ENCODE measurements around the gene SSBP3. TPM values are rescaled to one million over a fixed set of nuclear protein-coding genes. Genes with fewer than 3 reads are reported as not detected.

The SSBP3 gene
- total RNA-seq, 1 donor from 2014 or later: 19.7 TPM

GRCh38 chr1:54381524-54381923 is 24.7 kb downstream of the SSBP3 start:
- peaks cover 2% of the 10 kb centered on the region for H3K36me3 ChIP-seq (ENCODE audit: control insufficient read depth, insufficient read depth, low read length)
- TF ChIP-seq, protein P1, sequence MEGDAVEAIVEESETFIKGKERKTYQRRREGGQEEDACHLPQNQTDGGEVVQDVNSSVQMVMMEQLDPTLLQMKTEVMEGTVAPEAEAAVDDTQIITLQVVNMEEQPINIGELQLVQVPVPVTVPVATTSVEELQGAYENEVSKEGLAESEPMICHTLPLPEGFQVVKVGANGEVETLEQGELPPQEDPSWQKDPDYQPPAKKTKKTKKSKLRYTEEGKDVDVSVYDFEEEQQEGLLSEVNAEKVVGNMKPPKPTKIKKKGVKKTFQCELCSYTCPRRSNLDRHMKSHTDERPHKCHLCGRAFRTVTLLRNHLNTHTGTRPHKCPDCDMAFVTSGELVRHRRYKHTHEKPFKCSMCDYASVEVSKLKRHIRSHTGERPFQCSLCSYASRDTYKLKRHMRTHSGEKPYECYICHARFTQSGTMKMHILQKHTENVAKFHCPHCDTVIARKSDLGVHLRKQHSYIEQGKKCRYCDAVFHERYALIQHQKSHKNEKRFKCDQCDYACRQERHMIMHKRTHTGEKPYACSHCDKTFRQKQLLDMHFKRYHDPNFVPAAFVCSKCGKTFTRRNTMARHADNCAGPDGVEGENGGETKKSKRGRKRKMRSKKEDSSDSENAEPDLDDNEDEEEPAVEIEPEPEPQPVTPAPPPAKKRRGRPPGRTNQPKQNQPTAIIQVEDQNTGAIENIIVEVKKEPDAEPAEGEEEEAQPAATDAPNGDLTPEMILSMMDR (IDR thresholded peaks at IDR 0.05; ENCODE audit: insufficient read depth, low read length, poor library complexity, severe bottlenecking): no peak
- H3K27me3 ChIP-seq (ENCODE audit: control insufficient read depth, insufficient read depth, low read length): no peaks in the 10 kb centered on the region
- no peak for DNase-seq (ENCODE audit: low read depth)
- H3K4me3 ChIP-seq (ENCODE audit: low read depth, low read length): no peak overlapping the region

DNA sequence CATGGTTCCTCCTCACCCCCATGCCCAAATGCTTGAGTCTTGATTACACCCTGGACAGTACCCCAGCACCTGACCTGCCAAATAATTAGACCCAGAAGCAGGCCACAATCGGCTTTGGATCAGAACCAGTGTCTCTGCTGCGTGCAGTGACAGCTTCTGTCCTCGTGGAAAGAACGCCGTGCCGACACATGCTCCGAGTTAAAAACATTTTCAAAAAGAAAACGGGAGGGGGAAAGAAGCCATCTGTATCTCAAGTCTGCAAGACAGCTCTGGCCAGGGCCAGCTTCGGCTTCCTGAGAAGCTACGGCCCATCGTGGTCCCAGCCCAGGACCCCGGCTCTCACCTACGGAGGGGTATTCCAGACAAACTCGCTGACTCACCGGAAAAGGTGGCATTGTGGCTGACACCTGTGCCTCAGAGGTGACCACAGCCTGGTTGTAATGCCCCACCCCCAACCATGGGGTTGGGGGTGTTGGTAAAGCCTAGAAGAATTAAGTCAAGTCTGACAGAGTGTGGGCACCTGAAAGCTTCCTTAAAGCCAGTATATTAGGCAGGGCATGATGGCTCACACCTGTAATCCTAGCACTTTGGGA is 25.8 kb downstream of the SSBP3 start:
- H3K27me3 ChIP-seq (ENCODE audit: control insufficient read depth, insufficient read depth, low read length): no peaks in the 10 kb centered on the region
- no peak for DNase-seq (ENCODE audit: low read depth)
- no peak overlapping the region for H3K4me3 ChIP-seq (ENCODE audit: low read depth, low read length)
- H3K36me3 ChIP-seq (ENCODE audit: control insufficient read depth, insufficient read depth, low read length): peaks cover 2% of the 10 kb centered on the region
- TF ChIP-seq, protein P1 (IDR thresholded peaks at IDR 0.05; ENCODE audit: insufficient read depth, low read length, poor library complexity, severe bottlenecking): no peak

DNA sequence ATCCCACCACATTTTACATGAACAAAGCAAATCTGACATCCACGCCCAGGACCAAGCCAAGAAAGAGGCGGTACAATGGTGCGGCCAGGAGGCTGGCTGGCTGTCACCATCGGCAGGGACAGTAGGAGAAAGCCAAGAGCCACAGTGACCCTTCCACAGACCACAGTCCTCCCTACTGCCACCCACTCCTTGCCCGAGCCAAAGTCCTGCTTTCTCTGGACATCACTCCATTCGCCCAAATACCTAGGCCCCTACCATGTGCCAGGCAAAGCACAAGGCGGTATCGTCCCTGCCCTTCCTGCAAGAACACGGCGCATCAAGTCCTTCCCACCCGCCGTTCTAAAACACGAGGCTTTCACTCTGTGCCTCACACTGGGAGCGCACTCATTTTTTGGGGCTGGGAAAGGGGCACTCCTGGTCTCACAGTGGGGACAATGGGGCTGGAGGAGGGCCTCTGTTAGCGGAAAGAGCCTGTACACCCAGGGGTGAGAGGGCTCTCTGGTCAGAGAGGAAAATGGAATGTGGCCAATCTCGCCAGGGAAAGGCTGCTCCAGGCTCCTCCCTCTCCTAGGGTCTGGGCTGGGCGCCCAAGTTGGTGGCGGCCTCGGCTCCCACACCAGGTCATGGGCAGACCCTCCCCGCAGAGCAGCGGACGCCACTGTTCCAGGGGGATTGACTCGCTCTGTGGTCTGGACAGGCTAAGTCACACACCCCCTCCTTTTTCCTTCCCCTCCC is 26.5 kb downstream of the SSBP3 start:
- Histone ChIP-seq H3K27me3 (ENCODE audit: control insufficient read depth, insufficient read depth, low read length) (no peaks in the 10 kb centered on the region), H3K4me3 (ENCODE audit: low read depth, low read length) (no peak overlapping the region), H3K36me3 (ENCODE audit: control insufficient read depth, insufficient read depth, low read length) (peaks cover 2% of the 10 kb centered on the region)
- no peak for DNase-seq (ENCODE audit: low read depth)
- TF ChIP-seq, protein P1 (IDR thresholded peaks at IDR 0.05; ENCODE audit: insufficient read depth, low read length, poor library complexity, severe bottlenecking): no peak

DNA sequence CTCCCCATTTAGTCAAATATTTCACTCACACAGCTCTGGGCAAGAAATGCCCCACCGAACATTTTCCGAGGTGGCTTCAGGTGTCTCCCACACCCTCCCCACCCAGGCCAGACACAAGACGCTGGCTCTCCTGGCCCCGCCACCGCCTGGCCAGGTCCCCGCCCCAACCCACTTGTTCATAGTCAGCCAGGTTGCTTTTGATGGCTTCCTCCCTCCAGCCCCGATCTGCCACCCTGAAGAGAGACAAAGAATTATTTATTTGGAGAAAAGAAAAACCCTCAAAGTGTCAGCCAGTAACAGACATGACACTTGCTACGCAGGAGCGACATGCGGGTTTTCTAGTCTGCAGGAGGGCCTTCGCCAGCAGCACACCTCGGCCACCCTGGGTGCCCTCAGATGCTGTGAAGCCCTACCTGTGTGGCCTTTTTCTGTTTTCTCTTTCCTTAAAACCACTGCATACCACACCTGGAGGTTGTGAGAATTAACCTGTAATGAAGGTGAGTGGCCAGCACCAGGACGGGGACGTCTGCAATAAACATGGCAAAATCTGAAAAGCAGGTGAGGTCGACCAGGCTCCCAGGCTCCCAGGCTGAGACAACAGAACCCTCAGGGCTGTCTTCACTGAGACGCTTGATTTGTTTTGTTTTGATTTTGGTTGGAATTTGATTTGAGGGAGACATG is 27.2 kb downstream of the SSBP3 start:
- TF ChIP-seq, protein P1 (IDR thresholded peaks at IDR 0.05; ENCODE audit: insufficient read depth, low read length, poor library complexity, severe bottlenecking): no peak
- Histone ChIP-seq H3K36me3 (ENCODE audit: control insufficient read depth, insufficient read depth, low read length) (peaks cover 2% of the 10 kb centered on the region), H3K27me3 (ENCODE audit: control insufficient read depth, insufficient read depth, low read length) (no peaks in the 10 kb centered on the region), H3K4me3 (ENCODE audit: low read depth, low read length) (no peak overlapping the region)
- DNase-seq (ENCODE audit: low read depth): no peak

GRCh38 chr1:54378157-54378873 is 27.9 kb downstream of the SSBP3 start:
- no peak for DNase-seq (ENCODE audit: low read depth)
- H3K27me3 ChIP-seq (ENCODE audit: control insufficient read depth, insufficient read depth, low read length): no peaks in the 10 kb centered on the region
- TF ChIP-seq, protein P1 (IDR thresholded peaks at IDR 0.05; ENCODE audit: insufficient read depth, low read length, poor library complexity, severe bottlenecking): no peak
- H3K36me3 ChIP-seq (ENCODE audit: control insufficient read depth, insufficient read depth, low read length): peaks cover 2% of the 10 kb centered on the region
- H3K4me3 ChIP-seq (ENCODE audit: low read depth, low read length): no peak overlapping the region

Data from kidney epithelial cell (primary cell).